ENCODE measurements around the gene OGFOD3.

OGFOD3 gene

DNA sequence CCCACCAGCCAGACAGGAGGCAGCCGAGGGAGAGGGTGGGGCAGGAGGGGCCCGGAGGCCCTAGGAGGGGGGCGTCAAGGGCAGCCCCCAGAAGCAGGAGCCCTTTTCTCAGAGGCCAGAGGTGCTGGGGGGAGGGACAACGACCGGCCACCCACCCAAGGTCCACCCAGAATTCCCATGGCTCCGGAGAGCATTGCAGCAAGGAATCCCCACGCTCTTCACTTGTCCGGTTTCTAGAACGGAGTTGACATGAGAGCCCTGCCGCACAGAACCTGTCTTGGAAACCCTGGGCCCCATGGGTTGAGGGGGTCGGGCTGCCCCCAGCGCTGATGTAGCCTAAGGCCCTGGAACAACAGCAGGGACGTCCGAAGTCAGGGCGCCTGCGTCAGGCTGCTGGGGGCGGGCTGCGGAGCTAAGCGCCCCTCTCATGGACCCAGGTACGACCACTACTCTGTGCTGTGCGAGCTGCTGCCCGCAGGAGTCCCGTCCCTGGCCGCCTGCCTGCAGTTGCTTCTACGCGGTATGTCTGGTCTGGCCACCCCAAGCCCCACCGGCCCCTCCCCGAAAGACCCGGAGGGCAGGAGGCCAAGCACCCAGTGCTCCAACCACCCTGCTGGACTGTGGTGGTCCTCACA is 20.9 kb upstream of the OGFOD3 start:
- no peak overlapping the region for H3K4me3 ChIP-seq (ENCODE audit: low read depth, low read length)
- no peaks in the 10 kb centered on the region for H3K27me3 ChIP-seq (ENCODE audit: control insufficient read depth, insufficient read depth, low read length)
- peaks cover 35% of the 10 kb centered on the region for H3K36me3 ChIP-seq (ENCODE audit: control insufficient read depth, insufficient read depth, low read length)
- peaks cover 7% of the 10 kb centered on the region; the same call in 1 of the 2 replicates for H3K4me1 ChIP-seq (ENCODE audit: control insufficient read depth, insufficient read depth, low read length)
- no peak overlapping the region for H3K9ac ChIP-seq (ENCODE audit: low read length)
- no peak overlapping the region for H3K27ac ChIP-seq (ENCODE audit: low read depth, low read length)
- no peaks in the 10 kb centered on the region for H3K9me3 ChIP-seq (ENCODE audit: control insufficient read depth, insufficient read depth, low read depth, low read length)

DNA sequence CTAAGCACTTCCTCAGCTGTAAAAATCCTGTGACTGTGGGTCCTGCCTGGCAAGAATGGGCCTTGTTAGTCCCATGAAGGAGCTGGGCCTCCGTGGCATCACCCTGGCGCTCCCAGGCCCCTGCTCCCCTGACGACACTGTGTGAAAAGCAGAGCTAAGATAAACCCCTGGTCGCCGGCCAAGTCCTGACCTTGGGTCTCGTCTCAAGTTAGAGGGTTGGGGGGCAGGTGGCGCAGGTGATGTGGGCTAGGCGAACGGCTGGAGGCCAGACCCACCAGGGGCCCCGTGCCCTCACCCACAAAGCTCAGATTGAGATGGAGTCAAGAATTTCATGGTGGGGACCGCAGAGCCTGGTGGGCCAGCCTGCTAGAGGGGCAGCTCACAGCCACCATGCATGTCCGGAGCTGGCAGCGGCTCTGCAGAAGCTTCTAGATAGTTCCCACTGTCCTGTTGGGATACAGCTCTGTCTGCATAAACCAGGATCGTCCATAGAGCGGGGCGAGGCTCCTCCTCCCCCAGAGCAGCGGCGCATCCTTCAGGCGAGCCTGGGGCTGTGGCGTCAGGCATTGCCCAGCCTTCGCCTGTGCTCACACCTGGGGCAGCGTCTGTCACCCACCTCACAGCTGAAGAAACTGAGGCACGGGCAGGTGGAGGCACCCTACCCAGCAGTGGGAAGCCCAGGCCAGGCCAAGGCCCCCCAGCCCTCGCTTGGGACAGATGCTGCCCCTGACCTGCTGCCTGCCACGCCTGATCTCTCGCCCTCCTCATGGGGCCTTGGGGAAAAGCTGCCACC is 20.2 kb upstream of the OGFOD3 start:
- Histone ChIP-seq H3K36me3 (ENCODE audit: control insufficient read depth, insufficient read depth, low read length) (peaks cover 29% of the 10 kb centered on the region), H3K9me3 (ENCODE audit: control insufficient read depth, insufficient read depth, low read depth, low read length) (no peaks in the 10 kb centered on the region), H3K4me3 (ENCODE audit: low read depth, low read length) (no peak overlapping the region), H3K4me1 (ENCODE audit: control insufficient read depth, insufficient read depth, low read length) (peaks cover 7% of the 10 kb centered on the region; the same call in 1 of the 2 replicates), H3K27me3 (ENCODE audit: control insufficient read depth, insufficient read depth, low read length) (no peaks in the 10 kb centered on the region), H3K9ac (ENCODE audit: low read length) (no peak overlapping the region), H3K27ac (ENCODE audit: low read depth, low read length) (no peak overlapping the region)

GRCh38 chr17:82437325-82437668 is 18.9 kb upstream of the OGFOD3 start:
- peaks cover 7% of the 10 kb centered on the region; the same call in 1 of the 2 replicates for H3K4me1 ChIP-seq (ENCODE audit: control insufficient read depth, insufficient read depth, low read length)
- H3K27me3 ChIP-seq (ENCODE audit: control insufficient read depth, insufficient read depth, low read length), result no peaks in the 10 kb centered on the region
- no peak overlapping the region for H3K4me3 ChIP-seq (ENCODE audit: low read depth, low read length)
- no peak overlapping the region for H3K27ac ChIP-seq (ENCODE audit: low read depth, low read length)
- no peak overlapping the region for H3K9ac ChIP-seq (ENCODE audit: low read length)
- peaks cover 18% of the 10 kb centered on the region for H3K36me3 ChIP-seq (ENCODE audit: control insufficient read depth, insufficient read depth, low read length)
- no peaks in the 10 kb centered on the region for H3K9me3 ChIP-seq (ENCODE audit: control insufficient read depth, insufficient read depth, low read depth, low read length)

DNA sequence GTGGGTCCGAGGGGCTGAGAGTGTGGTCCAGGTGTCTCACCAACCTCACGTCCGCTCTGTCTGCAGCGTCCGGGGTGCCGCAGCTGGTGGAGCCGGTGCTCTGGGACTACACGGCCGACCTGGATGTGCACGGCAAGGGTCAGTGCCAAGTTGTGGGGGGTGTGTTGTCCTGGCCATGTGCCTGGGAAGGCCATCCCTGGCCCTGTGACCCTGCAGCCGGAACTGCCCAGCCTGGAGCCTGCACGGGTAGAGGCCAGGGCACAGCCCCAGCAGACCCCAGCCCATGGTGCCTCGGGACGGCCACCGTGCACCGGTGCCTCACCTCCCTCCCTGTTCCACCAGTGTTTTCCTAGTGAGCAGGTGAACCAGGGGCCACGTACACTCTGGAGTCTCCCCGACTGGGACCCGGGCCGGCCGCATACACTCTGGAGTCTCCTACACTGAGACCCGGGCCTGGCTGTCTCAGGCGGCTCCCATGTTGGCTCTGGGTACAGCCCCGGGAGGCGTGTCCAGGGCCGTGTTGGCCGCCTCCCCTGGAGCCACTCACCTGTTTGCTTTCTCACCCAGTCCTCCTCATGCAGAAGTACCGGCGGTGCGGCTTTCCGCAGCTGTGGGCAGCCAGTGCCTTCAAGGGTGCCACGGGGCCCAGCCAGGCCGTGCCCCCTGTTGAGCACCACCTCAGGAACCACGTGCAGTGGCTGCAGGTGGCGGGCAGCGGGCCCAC is 18.4 kb upstream of the OGFOD3 start:
- H3K27ac ChIP-seq (ENCODE audit: low read depth, low read length), result no peak overlapping the region
- H3K36me3 ChIP-seq (ENCODE audit: control insufficient read depth, insufficient read depth, low read length), result peaks cover 16% of the 10 kb centered on the region
- no peak overlapping the region for H3K9ac ChIP-seq (ENCODE audit: low read length)
- no peak overlapping the region for H3K4me3 ChIP-seq (ENCODE audit: low read depth, low read length)
- peaks cover 7% of the 10 kb centered on the region; the same call in 1 of the 2 replicates for H3K4me1 ChIP-seq (ENCODE audit: control insufficient read depth, insufficient read depth, low read length)
- no peaks in the 10 kb centered on the region for H3K9me3 ChIP-seq (ENCODE audit: control insufficient read depth, insufficient read depth, low read depth, low read length)
- H3K27me3 ChIP-seq (ENCODE audit: control insufficient read depth, insufficient read depth, low read length), result no peaks in the 10 kb centered on the region

DNA sequence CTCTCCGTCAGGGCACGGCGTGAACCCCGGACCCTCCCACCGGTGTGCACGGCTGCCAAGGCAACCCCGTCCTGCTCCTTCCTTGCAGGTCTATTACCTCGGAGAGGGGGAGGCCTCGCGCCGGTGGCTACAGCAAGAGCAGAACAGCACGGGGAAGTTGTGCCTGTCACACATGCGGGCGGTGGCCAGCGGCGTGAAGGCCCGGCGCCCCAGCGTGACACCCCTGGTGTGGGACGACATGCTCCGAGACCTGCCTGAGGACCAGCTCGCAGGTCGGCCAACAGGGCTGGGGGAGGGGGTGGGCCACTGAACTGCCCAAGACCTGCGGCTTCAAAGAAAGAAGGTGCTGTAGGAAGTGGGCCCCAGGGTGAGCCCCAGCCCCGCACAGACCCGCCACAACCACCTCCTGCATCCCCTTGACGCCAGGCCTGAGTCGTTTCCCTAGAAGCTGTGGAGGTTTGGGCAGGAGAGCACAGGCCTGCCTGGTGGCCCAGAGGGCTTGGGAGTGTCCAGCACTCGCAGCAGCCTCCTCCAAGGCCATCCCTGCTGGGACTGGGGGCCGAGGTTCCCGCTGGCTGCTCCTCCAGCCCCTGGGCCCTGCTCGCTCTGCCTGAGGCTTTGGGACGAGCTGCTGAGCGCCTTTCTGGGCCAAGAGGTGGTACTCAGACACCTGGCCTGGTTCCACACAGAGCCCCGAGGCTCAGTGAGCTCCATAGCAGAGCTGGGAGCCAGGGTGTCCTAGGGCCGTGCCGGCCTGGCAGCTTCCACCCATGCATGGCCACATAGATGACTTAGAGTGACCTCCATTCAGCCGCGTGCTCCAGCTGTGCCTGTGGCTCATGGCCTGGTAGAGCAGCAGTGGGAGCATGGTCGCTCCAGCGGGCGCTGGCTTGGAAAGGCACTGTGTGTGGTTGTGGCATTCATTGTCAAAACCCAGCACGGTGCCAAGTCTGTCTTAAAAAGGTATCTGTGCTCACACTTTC is 17.5 kb upstream of the OGFOD3 start:
- H3K36me3 ChIP-seq (ENCODE audit: control insufficient read depth, insufficient read depth, low read length), result peaks cover 15% of the 10 kb centered on the region
- H3K4me1 ChIP-seq (ENCODE audit: control insufficient read depth, insufficient read depth, low read length), result 0 out of 2 replicates have a peak, but pooled peaks cover 3% of the 10 kb centered on the region
- no peaks in the 10 kb centered on the region for H3K27me3 ChIP-seq (ENCODE audit: control insufficient read depth, insufficient read depth, low read length)
- H3K9me3 ChIP-seq (ENCODE audit: control insufficient read depth, insufficient read depth, low read depth, low read length), result no peaks in the 10 kb centered on the region
- no peak overlapping the region for H3K9ac ChIP-seq (ENCODE audit: low read length)
- no peak overlapping the region for H3K4me3 ChIP-seq (ENCODE audit: low read depth, low read length)
- no peak overlapping the region for H3K27ac ChIP-seq (ENCODE audit: low read depth, low read length)

- Histone ChIP-seq H3K36me3 (ENCODE audit: control insufficient read depth, insufficient read depth, low read length) (peaks cover 15% of the 10 kb centered on the region), H3K4me1 (ENCODE audit: control insufficient read depth, insufficient read depth, low read length) (no peaks in the 10 kb centered on the region), H3K9ac (ENCODE audit: low read length) (no peak overlapping the region)
Measured at GRCh38 chr17:82435103-82435502, 16.7 kb upstream of the OGFOD3 start.

GRCh38 chr17:82434216-82434565 is 15.8 kb upstream of the OGFOD3 start:
- Histone ChIP-seq H3K36me3 (ENCODE audit: control insufficient read depth, insufficient read depth, low read length) (peaks cover 15% of the 10 kb centered on the region), H3K9ac (ENCODE audit: low read length) (no peak overlapping the region), H3K9me3 (ENCODE audit: control insufficient read depth, insufficient read depth, low read depth, low read length) (no peaks in the 10 kb centered on the region), H3K27me3 (ENCODE audit: control insufficient read depth, insufficient read depth, low read length) (no peaks in the 10 kb centered on the region), H3K27ac (ENCODE audit: low read depth, low read length) (no peak overlapping the region), H3K4me1 (ENCODE audit: control insufficient read depth, insufficient read depth, low read length) (no peaks in the 10 kb centered on the region), H3K4me3 (ENCODE audit: low read depth, low read length) (no peak overlapping the region)

More at GRCh38 chr17:82435103-82435502, 16.7 kb upstream of the OGFOD3 start:
- H3K9me3 ChIP-seq (ENCODE audit: control insufficient read depth, insufficient read depth, low read depth, low read length), result no peaks in the 10 kb centered on the region
- H3K27me3 ChIP-seq (ENCODE audit: control insufficient read depth, insufficient read depth, low read length), result no peaks in the 10 kb centered on the region
- H3K27ac ChIP-seq (ENCODE audit: low read depth, low read length), result no peak overlapping the region
- H3K4me3 ChIP-seq (ENCODE audit: low read depth, low read length), result no peak overlapping the region

DNA sequence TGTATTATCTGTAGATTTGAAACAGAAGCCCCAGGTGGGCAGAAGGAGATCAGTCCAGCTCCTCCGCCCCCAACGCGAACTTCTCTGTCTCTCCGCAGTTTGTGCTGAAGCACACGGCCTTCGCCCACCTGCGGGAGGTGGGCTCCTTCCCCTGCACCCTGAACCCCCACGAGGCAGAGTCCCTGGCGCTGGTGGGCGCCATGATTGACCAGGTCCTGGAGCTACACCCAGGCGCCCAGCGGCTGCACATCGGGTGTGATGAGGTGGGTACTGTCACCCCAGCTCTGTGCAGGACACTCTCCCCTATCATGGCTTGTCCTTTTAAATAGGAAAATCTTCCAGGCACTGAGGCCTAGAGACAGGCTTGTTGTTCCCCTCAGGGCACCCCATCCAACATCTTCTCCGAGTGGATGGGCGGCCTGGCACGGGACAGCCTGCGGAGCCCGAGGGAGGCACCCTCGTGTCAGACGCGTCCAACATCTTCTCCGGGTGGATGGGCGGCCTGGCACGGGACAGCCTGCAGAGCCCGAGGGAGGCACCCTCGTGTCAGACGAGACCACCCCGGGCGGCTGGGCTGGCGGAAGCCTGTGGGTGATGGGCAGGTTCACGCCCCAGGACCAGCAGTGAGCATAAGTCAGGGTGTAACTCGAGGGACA is 15.3 kb upstream of the OGFOD3 start:
- H3K9me3 ChIP-seq (ENCODE audit: control insufficient read depth, insufficient read depth, low read depth, low read length), result no peaks in the 10 kb centered on the region
- no peaks in the 10 kb centered on the region for H3K4me1 ChIP-seq (ENCODE audit: control insufficient read depth, insufficient read depth, low read length)
- no peaks in the 10 kb centered on the region for H3K27me3 ChIP-seq (ENCODE audit: control insufficient read depth, insufficient read depth, low read length)
- peaks cover 15% of the 10 kb centered on the region for H3K36me3 ChIP-seq (ENCODE audit: control insufficient read depth, insufficient read depth, low read length)
- H3K4me3 ChIP-seq (ENCODE audit: low read depth, low read length), result no peak overlapping the region
- no peak overlapping the region for H3K9ac ChIP-seq (ENCODE audit: low read length)
- H3K27ac ChIP-seq (ENCODE audit: low read depth, low read length), result no peak overlapping the region

DNA sequence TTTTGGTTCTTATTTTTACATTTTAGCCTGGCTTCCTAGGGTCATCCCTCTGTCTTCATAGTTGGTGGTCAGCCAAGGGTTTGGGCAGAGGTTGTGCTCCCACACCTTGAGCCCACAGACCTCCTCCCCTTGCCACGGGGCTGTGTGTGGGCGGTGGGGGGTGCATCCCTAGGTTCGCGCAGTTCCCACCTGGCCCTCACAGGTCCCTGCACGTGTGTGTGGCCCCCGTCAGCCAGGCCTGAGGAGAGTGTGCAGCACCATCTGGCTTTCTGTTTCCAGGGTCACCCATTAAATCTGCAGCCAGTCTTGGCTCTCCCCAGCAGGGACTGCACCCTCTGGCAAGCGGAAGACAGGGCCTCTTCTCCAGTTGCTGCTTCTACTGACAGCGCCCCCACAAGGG is 13.6 kb upstream of the OGFOD3 start:
- no peak overlapping the region for H3K9ac ChIP-seq (ENCODE audit: low read length)

GRCh38 chr17:82429824-82430223 is 11.4 kb upstream of the OGFOD3 start:
- H3K9me3 ChIP-seq (ENCODE audit: control insufficient read depth, insufficient read depth, low read depth, low read length), result no peaks in the 10 kb centered on the region
- H3K27me3 ChIP-seq (ENCODE audit: control insufficient read depth, insufficient read depth, low read length), result no peaks in the 10 kb centered on the region
- H3K4me3 ChIP-seq (ENCODE audit: low read depth, low read length), result no peak overlapping the region
- no peak overlapping the region for H3K9ac ChIP-seq (ENCODE audit: low read length)
- H3K27ac ChIP-seq (ENCODE audit: low read depth, low read length), result no peak overlapping the region
- H3K36me3 ChIP-seq (ENCODE audit: control insufficient read depth, insufficient read depth, low read length), result peaks cover 6% of the 10 kb centered on the region
- H3K4me1 ChIP-seq (ENCODE audit: control insufficient read depth, insufficient read depth, low read length), result no peaks in the 10 kb centered on the region

More for the DNA sequence above, 13.6 kb upstream of the OGFOD3 start:
- H3K27me3 ChIP-seq (ENCODE audit: control insufficient read depth, insufficient read depth, low read length), result no peaks in the 10 kb centered on the region
- H3K27ac ChIP-seq (ENCODE audit: low read depth, low read length), result no peak overlapping the region
- peaks cover 7% of the 10 kb centered on the region for H3K36me3 ChIP-seq (ENCODE audit: control insufficient read depth, insufficient read depth, low read length)
- H3K4me3 ChIP-seq (ENCODE audit: low read depth, low read length), result no peak overlapping the region
- H3K9me3 ChIP-seq (ENCODE audit: control insufficient read depth, insufficient read depth, low read depth, low read length), result no peaks in the 10 kb centered on the region
- H3K4me1 ChIP-seq (ENCODE audit: control insufficient read depth, insufficient read depth, low read length), result no peaks in the 10 kb centered on the region

Data from HUES6 (cell line).